Fibroblast of mammary gland (primary cell): ENCODE data around the gene ZNHIT1.
"Not testable (repeated sequence)": the region's sequence is repeated elsewhere in the genome, so short reads cannot be mapped to it uniquely, and the experiment has no call there.

ENCODE experiments used
- DNase-seq: peaks from one replicate; pipeline ENCODE4 v3.0.0-alpha.2; 2010; ENCODE audit warnings: low read depth
- H3K4me3 ChIP-seq: 2 replicates; pipeline ENCODE4 v1.5.1; 2011; ENCODE audit warnings: low read depth, mild to moderate bottlenecking, low read length, moderate library complexity; ENCODE audit not compliant: control insufficient read depth
- TF ChIP-seq, protein P1 (sequence below): conservative IDR thresholded peaks from 2 replicates; pipeline ENCODE4 v1.5.1; 2011; ENCODE audit warnings: low read depth, low read length, inconsistent platforms; ENCODE audit not compliant: control insufficient read depth, insufficient read depth

Gene ZNHIT1

DNA sequence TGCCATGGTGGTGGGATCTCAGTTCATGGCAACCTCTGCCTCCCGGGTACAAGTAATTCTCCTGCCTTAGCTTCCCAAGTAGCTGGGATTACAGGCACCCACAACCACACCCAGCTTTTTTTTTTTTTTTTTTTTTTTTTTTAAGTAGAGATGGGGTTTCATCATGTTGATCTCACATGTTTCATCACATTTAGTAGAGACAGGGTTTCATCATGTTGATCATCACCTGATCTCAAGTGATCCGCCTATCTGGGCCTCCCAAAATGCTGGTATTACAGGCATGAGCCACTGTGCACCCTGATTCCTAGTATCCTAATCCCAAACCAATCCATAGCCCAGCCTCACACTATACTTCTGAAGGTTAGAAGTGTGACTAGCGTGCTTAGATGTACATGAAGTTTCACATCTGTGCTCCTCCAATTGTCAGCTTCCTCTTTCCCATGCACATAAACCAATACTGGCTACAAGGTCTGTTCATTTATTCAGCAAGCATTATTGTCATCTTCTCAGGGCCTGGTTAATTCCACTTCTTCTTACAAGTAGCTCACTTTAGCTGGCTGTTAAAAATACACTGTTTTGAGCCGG is 31.0 kb upstream of the ZNHIT1 start:
- no peak overlapping the region for H3K4me3 ChIP-seq
- TF ChIP-seq, protein P1, sequence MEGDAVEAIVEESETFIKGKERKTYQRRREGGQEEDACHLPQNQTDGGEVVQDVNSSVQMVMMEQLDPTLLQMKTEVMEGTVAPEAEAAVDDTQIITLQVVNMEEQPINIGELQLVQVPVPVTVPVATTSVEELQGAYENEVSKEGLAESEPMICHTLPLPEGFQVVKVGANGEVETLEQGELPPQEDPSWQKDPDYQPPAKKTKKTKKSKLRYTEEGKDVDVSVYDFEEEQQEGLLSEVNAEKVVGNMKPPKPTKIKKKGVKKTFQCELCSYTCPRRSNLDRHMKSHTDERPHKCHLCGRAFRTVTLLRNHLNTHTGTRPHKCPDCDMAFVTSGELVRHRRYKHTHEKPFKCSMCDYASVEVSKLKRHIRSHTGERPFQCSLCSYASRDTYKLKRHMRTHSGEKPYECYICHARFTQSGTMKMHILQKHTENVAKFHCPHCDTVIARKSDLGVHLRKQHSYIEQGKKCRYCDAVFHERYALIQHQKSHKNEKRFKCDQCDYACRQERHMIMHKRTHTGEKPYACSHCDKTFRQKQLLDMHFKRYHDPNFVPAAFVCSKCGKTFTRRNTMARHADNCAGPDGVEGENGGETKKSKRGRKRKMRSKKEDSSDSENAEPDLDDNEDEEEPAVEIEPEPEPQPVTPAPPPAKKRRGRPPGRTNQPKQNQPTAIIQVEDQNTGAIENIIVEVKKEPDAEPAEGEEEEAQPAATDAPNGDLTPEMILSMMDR = no peak
- DNase-seq = no peak

DNA sequence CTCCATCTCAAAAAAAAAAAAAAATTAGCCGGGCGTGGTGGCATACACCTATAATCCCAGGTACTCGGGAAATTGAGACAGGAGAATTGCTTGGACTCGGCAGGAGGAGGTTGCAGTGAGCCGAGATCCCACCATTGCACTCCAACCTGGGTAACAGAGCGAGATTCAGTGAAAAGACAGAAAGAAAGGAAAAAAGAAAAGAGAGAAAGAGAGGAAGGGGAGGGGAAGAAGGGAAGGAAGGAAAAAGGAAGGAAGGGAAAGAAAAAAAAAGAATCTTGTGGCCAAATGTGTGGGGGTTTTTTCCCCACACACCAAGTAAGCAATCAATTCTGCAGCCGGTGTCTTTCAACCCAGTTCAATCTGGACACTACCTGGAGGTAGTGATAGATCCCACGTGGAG is 28.9 kb upstream of the ZNHIT1 start:
- no peak overlapping the region for H3K4me3 ChIP-seq
- DNase-seq = no peak
- TF ChIP-seq, protein P1 = no peak

DNA sequence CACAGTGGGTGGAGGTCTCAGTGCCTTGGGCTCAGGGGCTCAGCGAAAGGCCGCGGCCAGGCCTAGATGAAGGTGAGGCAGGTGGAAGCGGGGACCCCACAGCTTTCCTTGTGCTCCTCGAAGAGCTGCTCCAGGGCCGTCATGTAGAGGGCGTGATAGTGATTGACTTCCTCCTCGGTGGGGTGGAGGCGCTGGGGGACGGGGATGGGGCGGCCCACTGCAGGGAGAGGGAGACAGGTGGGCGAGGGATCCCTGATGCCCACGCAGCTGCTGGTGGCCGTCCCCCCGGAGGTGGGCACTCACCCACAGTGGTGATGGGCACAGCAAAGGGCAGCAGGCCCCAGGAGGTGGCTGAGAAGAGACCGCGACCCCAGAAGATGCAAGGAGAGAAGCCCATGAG is 22.1 kb upstream of the ZNHIT1 start:
- DNase-seq = no peak
- TF ChIP-seq, protein P1 = no peak
- H3K4me3 ChIP-seq = no peak overlapping the region

DNA sequence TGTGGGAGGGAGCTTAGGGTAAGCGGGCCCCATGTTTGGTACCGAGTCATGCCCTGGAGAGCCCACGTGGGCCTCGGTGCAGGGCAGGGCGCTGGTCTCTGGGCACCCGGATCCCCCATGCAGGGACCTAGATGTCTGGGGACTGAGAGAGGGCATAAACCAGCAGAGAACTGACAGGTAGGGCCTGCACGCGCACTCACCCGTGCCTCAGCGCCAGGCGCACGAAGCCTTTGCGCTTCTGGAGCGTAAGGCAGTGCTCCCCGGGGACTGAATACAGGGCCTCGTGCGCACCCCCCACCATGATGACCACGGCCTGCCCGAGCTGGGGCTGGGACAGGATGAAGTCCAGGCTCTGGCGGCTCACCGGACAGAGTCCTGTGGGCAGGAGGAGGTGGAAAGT is 20.0 kb upstream of the ZNHIT1 start:
- TF ChIP-seq, protein P1 = no peak
- DNase-seq = no peak

DNA sequence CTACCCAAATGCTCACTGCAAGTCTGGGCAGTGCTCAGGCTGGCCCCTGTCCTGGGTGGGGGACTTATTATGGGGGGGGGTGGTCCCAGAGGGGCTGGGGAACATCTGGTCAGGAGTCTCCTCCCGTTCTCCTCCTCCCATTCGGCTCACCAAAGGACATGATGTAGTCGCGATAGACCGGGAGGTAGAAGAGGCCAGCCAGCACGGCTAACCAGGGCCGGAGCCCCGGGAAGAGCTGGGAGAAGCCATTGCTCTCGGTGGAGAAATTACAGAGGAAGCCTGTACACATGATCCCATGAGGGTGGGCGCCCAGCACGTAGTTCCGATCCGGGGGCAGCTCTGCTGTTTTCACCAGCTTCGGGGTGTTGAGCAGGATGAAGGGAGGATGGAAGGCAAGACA is 19.5 kb upstream of the ZNHIT1 start:
- TF ChIP-seq, protein P1 = no peak
- no peak for DNase-seq
- H3K4me3 ChIP-seq = no peak overlapping the region

More for the DNA sequence above, 20.0 kb upstream of the ZNHIT1 start:
- no peak overlapping the region for H3K4me3 ChIP-seq

DNA sequence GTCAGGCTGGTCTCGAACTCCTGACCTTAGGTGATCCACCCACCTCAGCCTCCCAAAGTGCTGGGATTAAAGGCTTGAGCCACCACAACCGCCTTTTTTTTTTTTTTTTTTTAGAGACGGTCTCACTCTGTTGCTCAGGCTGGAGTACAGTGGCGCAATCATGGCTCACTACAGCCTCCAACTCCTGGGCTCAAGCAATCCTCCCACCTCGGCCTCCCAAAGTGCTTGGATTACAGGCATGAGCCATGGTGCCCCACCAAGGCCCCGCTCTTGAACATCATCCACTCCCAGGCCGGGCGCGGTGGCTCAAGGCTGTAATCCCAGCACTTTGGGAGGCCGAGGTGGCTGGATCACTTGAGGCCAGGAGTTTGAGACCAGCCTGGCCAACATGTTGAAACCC is 18.4 kb upstream of the ZNHIT1 start:
- not testable (repeated sequence) for H3K4me3 ChIP-seq, DNase-seq

DNA sequence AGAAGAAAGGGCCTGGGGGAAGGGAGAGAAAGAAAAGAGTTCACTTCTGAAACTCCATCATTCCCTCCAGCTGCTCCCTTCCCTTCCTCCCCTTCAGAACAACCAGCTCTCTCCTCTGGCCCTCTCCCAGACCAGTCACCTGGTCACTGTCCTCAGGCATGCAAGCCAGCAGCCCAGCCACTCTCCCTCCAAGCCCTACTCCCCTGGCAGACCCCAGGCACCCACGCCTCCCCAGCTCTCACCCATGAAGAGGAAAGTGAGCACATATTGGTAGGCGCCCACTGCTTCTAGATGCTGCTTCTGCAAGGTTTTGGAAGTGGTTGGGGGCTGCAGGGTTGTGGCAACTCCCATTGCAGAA is 17.5 kb upstream of the ZNHIT1 start:
- H3K4me3 ChIP-seq = no peak overlapping the region
- TF ChIP-seq, protein P1 = no peak
- no peak for DNase-seq
